8988T (cell line): ENCODE measurements around the gene CSKMT.
"Not testable (repeated sequence)": the region's sequence is repeated elsewhere in the genome, so short reads cannot be mapped to it uniquely, and the experiment has no call there.

Experiments
- DNase-seq: peaks from one replicate; pipeline ENCODE4 v3.0.0; 2011

The CSKMT gene

GRCh38 chr11:62665075-62665598, at the start of gene CSKMT, which contains the start of gene C11orf98:
TSS of gene CSKMT (plus strand) at chr11:62665312. CDS start at chr11:62665880, 568 bp downstream.
TSS of gene C11orf98 (minus strand) at chr11:62665210. CDS start at chr11:62665169, 41 bp downstream.
- peak; percentile 91 for DNase-seq

GRCh38 chr11:62615521-62615920, 49.6 kb upstream of the CSKMT start:
- no peak for DNase-seq

- DNase-seq, result not testable (repeated sequence)
Observed at GRCh38 chr11:62616957-62617356, 48.2 kb upstream of the CSKMT start.

- no peak for DNase-seq
Observed at GRCh38 chr11:62621027-62621566, 44.0 kb upstream of the CSKMT start.

- DNase-seq, result peak; percentile 98
Observed at GRCh38 chr11:62621567-62622470, 43.3 kb upstream of the CSKMT start, which contains the start of gene B3GAT3. TSS of gene B3GAT3 (minus strand) at chr11:62621986. CDS start at chr11:62621947, 39 bp downstream.

GRCh38 chr11:62622476-62623089, 42.5 kb upstream of the CSKMT start:
- no peak for DNase-seq

- DNase-seq, result no peak
Observed at GRCh38 chr11:62627713-62628112, 37.4 kb upstream of the CSKMT start.

- no peak for DNase-seq
Observed at GRCh38 chr11:62632492-62632891, 32.6 kb upstream of the CSKMT start.

GRCh38 chr11:62644220-62644619, 20.9 kb upstream of the CSKMT start:
- no peak for DNase-seq

- DNase-seq, result no peak
Observed at GRCh38 chr11:62645671-62645945, 19.5 kb upstream of the CSKMT start.

GRCh38 chr11:62645946-62646824, 18.9 kb upstream of the CSKMT start, which contains the start of gene GANAB:
TSS of gene GANAB (minus strand) at chr11:62646613. CDS start at chr11:62646599, 14 bp downstream.
- DNase-seq, result peak; percentile 99

GRCh38 chr11:62646825-62647608, 18.1 kb upstream of the CSKMT start:
- DNase-seq, result no peak

GRCh38 chr11:62647609-62648005, 17.5 kb upstream of the CSKMT start:
- DNase-seq, result no peak

- no peak for DNase-seq
Observed at GRCh38 chr11:62648185-62648966, 16.7 kb upstream of the CSKMT start.

GRCh38 chr11:62648967-62649364, 16.1 kb upstream of the CSKMT start:
- no peak for DNase-seq

- no peak for DNase-seq
Observed at GRCh38 chr11:62649486-62649885, 15.6 kb upstream of the CSKMT start.

- DNase-seq, result not testable (repeated sequence)
Observed at GRCh38 chr11:62650283-62650682, 14.8 kb upstream of the CSKMT start.

- DNase-seq, result no peak
Observed at GRCh38 chr11:62652161-62653006, 12.7 kb upstream of the CSKMT start.

GRCh38 chr11:62654297-62654696, 10.8 kb upstream of the CSKMT start:
- no peak for DNase-seq
